C4-2B (cell line): ENCODE measurements around the gene CRYAB.

ENCODE experiments used
- H3K27ac ChIP-seq: fragments of 450-650 bp; 2 replicates; pipeline ENCODE4 v1.5.1; 2017
- CTCF ChIP-seq: fragments of 450-650 bp; conservative IDR thresholded peaks from 2 replicates; pipeline ENCODE4 v1.5.1; 2017; ENCODE audit warnings: mild to moderate bottlenecking
- ZFX ChIP-seq: fragments of 450-650 bp; IDR thresholded peaks from 2 replicates; pipeline ENCODE4 v1.6.1; 2017

CRYAB gene

GRCh38 chr11:111946499-111946898, 34.9 kb upstream of the CRYAB start:
- no peak for TF ChIP-seq ZFX
- no peak for TF ChIP-seq CTCF
- H3K27ac ChIP-seq: no peak overlapping the region

DNA sequence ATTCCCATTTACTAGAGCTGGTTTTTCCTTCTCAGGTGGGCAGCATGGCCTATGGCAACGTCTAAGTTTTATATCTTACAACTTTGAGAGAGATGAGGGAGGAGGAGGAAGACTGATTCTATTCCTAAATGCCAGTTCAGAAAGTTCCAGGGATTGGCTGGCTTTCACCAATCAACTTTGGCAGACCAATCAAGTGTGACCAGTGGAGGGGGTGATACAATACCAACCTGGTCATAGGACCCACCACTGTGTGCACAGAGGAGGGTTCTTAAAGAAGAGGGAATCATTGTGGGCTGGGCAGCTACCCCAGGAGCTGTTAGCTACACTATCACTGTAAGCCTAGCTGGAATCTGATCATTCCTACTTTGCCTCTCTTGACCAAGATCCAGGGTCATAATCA, 33.6 kb upstream of the CRYAB start:
- no peak overlapping the region for H3K27ac ChIP-seq
- no peak for TF ChIP-seq CTCF
- no peak for TF ChIP-seq ZFX

DNA sequence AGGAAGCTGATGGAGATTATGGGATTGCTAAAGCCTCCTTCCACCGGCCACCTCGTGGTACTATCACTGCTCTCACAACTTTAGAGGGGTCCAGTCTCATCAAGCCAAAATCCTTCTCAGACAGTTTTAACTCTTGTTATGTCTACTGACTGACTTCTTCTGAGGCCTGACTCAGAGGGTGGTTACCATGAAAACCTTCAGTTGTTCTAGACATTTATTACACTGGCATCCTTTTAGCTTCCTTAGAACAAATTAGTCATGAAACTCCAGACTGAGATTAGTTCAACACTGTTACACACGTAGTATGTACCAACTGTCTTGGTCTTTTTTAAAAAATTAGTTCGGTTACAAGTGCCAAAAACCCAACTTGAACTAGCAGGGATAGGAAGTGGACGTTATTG, 33.1 kb upstream of the CRYAB start:
- TF ChIP-seq ZFX (no peak), CTCF (no peak)
- no peak overlapping the region; the same call in 1 of the 2 replicates for H3K27ac ChIP-seq

GRCh38 chr11:111944139-111944538, 32.6 kb upstream of the CRYAB start:
- TF ChIP-seq ZFX: no peak
- no peak for TF ChIP-seq CTCF
- no peak overlapping the region; the same call in 1 of the 2 replicates for H3K27ac ChIP-seq

- TF ChIP-seq ZFX: no peak
- TF ChIP-seq CTCF: no peak
- no peak overlapping the region for H3K27ac ChIP-seq
Measured at GRCh38 chr11:111942829-111943228, 31.3 kb upstream of the CRYAB start.

GRCh38 chr11:111941963-111942362, 30.4 kb upstream of the CRYAB start:
- TF ChIP-seq ZFX (no peak), CTCF (no peak)
- no peak overlapping the region for H3K27ac ChIP-seq

DNA sequence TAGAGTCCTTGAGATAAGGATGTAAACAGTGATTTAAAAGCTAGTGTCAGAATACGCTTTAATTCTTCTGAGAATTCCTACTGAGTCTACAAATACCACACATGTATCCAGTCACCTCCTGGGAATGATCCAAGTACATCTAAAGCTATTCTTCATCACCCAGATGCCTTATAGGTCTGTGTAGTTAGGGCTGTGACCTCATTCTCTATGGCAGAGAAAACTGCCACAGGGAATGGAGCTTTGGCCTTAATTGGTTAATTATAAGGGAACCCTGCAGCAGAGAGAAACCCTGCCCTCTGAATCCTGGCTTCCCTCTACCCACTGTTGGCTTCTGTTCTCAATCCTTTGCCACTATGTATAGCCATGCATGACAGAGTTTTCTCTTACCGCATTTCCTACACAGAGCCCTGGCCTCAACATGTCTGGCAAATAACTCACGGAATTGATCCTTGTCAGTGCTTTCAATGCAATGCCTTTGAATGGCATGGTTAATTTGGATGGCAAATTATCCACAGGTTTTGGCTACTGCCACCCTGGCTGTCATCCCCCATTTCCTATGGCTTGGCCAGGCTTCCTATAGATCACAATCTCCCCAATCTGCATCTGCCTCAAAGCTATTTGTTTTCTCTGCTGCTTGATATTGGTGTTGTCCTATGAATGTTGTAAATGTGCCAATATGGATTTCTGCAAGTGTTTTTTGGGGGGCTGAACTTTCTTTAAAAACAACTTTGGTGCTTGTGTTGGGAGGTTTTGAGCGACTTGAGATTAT, 28.4 kb upstream of the CRYAB start:
- TF ChIP-seq CTCF (no peak), ZFX (no peak)
- H3K27ac ChIP-seq: no peak overlapping the region
